LNCAP (cell line): Measurements from ENCODE around the gene ACTA2.

Experiments
- CTCF ChIP-seq: fragments of 450-650 bp; IDR thresholded peaks from 2 replicates; pipeline ENCODE4 v1.5.1; 2017; ENCODE audit warnings: mild to moderate bottlenecking

ACTA2 gene

DNA sequence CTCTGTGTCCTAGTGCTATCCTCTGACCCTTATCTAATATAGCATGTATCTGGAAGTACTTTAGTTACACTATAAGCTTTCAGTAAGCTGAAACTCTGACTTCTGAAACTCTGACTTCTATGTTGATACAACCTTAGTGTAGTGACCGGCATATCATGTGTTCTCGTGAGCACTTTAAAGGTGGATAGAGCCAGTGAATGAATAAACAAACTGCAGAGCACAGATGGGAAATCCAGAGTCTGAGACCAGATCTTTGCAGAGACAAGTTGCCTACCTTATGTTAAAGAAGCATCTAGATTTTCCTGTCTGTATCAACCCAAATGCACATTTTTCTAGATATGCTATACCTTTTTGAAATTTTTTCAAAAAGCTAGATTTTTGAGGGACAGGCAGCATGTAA lies 3.5 kb downstream of the ACTA2 start:
- no peak for TF ChIP-seq CTCF

DNA sequence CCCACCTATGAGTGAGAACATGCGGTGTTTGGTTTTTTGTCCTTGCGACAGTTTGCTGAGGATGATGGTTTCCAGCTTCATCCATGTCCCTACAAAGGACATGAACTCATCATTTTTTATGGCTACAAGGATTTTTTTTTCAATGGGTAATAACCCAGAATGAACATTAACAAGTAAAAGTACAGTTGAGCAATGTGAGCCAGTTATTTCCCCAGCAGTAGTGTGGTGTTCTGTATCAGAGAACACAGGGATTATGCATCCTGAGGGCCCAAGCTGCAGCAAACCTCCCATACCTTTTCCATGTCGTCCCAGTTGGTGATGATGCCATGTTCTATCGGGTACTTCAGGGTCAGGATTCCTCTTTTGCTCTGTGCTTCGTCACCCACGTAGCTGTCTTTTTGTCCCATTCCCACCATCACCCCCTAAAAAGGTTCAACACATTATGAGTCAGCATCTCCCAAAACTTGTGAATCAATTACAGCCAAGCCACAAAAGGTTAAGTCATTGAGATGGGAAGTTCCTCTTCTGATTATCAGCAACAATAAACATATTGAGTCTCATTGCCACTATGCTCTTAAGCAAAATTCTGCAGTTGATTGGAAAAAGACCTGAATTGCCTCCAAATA lies 5.5 kb downstream of the ACTA2 start:
- TF ChIP-seq CTCF, result no peak

GRCh38 chr10:88946200-88946599 lies 6.4 kb downstream of the ACTA2 start:
- TF ChIP-seq CTCF, result no peak

DNA sequence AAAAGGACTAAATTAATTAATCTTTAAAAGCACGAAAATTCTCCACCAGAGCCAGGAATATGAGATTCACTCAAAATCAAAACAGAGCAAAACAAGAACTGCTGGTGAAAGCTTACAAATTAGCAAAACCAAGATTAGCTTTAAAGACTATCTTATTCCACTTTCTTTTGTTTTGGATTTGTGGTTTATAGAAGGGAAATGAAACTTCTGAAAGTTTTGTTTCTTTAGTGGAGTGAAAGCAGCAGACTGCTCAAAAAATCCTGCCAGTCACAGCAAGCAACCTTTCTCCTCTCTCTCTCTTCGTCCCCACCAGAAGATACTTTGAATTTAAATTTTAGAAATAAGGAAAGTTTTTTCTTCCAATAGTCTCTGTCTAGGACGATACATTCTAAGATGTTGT lies 7.8 kb downstream of the ACTA2 start:
- TF ChIP-seq CTCF, result no peak

DNA sequence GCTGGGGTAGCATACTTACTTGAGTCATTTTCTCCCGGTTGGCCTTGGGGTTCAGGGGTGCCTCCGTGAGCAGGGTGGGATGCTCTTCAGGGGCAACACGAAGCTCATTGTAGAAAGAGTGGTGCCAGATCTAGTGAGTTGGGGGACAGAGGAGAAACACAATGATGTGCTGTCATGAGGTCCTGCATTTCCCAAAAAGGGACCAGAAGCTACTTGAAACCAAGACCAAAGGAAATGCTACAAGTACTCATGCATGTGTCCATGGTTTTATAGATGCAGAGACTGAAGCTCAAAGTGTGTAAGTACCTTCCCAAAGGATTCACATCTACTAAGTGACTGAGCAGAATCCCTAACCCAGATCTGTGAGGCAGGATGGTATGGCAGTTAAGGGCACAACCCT lies 8.8 kb downstream of the ACTA2 start:
- no peak for TF ChIP-seq CTCF

DNA sequence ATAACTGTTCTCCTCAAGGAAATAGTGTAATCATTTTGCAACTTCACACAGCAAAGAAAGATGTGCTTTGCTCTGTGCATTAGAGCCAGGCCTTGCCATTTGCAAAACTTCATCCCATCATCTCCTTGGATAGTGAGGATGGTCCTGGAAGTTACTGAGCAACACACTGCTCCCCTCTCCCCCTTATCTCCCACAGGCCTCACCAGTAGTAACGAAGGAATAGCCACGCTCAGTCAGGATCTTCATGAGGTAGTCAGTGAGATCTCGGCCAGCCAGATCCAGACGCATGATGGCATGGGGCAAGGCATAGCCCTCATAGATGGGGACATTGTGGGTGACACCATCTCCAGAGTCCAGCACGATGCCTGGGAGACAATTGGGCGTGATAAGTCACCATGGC lies 11.5 kb downstream of the ACTA2 start:
- no peak for TF ChIP-seq CTCF

GRCh38 chr10:88938938-88939337 lies 13.6 kb downstream of the ACTA2 start:
- no peak for TF ChIP-seq CTCF

DNA sequence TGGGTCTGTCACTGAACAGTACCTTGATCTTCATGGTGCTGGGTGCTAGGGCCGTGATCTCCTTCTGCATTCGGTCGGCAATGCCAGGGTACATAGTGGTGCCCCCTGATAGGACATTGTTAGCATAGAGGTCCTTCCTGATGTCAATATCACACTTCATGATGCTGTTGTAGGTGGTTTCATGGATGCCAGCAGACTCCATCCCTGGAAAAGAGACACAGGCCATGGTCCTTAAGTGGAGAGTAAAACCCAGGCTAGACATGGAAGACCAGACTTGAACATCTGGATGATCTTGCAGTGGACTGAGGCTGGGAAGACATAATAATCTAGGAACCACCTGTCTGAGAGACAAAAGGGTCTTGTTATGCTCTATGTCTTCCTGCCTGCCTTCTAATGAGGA lies 14.5 kb downstream of the ACTA2 start:
- TF ChIP-seq CTCF, result no peak
